ENCODE data around the gene LIN37.

DNA sequence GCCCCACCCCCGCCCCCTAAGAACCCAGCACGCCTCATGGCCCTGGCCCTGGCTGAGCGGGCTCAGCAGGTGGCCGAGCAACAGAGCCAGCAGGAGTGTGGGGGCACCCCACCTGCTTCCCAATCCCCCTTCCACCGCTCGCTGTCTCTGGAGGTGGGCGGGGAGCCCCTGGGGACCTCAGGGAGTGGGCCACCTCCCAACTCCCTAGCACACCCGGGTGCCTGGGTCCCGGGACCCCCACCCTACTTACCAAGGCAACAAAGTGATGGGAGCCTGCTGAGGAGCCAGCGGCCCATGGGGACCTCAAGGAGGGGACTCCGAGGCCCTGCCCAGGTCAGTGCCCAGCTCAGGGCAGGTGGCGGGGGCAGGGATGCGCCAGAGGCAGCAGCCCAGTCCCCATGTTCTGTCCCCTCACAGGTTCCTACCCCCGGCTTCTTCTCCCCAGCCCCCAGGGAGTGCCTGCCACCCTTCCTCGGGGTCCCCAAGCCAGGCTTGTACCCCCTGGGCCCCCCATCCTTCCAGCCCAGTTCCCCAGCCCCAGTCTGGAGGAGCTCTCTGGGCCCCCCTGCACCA lies 38.9 kb downstream of the LIN37 start:
- TF ChIP-seq, protein P1, sequence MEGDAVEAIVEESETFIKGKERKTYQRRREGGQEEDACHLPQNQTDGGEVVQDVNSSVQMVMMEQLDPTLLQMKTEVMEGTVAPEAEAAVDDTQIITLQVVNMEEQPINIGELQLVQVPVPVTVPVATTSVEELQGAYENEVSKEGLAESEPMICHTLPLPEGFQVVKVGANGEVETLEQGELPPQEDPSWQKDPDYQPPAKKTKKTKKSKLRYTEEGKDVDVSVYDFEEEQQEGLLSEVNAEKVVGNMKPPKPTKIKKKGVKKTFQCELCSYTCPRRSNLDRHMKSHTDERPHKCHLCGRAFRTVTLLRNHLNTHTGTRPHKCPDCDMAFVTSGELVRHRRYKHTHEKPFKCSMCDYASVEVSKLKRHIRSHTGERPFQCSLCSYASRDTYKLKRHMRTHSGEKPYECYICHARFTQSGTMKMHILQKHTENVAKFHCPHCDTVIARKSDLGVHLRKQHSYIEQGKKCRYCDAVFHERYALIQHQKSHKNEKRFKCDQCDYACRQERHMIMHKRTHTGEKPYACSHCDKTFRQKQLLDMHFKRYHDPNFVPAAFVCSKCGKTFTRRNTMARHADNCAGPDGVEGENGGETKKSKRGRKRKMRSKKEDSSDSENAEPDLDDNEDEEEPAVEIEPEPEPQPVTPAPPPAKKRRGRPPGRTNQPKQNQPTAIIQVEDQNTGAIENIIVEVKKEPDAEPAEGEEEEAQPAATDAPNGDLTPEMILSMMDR (IDR thresholded peaks at IDR 0.05), result no peak
- TF ChIP-seq EP300 (IDR thresholded peaks at IDR 0.05) (no peak), POLR2AphosphoS5 (IDR thresholded peaks at IDR 0.05) (no peak), POLR2A (IDR thresholded peaks at IDR 0.05) (no peak)
